Measurements from ENCODE around the gene TMEM129.

Gene TMEM129

GRCh38 chr4:1714303-1715001, 6.7 kb downstream of the TMEM129 start:
- TF ChIP-seq CTCF (IDR thresholded peaks at IDR 0.05; ENCODE audit: low read depth, low read length), result no peak
- H3K4me3 ChIP-seq (ENCODE audit: low read depth, low read length), result no peak overlapping the region

DNA sequence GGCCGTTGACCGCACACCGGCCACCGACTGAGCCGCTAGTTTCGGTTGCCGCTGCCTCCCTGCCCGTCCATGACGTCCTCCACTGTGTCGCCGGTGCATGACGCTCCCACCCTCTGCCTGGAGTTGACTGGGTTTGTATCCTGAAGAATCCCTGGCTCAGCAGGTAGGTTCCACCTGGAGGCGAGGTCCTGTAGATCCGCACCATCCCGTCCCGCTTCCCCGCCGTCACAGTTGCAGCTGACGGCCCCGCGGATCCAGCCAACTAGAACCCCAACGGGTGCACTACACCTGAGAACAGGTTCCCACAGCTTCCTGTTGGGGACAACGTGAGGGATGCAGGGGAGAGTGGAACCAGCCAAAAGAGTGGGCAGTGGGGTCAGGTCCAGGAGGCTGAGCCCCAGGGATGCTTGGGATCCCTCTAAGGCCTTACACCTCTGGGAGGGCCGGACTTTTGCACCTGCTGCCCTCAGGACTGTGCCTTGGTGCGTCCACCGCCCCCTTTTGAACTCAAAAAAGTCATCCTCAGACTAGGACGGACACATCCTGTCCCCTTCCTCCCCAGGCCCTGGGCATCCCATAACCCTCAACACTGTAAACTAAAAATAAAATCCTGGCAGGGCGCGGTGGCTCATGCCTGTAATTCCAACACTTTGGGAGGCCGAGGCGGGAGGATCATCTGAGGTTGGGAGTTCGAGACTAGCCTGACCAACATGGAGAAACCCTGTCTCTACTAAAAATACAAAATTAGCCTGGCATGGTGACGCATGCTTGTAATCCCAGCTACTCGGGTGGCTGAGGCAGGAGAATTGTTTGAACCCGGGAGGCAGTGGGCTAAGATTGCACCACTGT, 7.9 kb downstream of the TMEM129 start:
- no peak for TF ChIP-seq CTCF (IDR thresholded peaks at IDR 0.05; ENCODE audit: low read depth, low read length)
- H3K4me3 ChIP-seq (ENCODE audit: low read depth, low read length), result peak overlapping the region; percentile 87

DNA sequence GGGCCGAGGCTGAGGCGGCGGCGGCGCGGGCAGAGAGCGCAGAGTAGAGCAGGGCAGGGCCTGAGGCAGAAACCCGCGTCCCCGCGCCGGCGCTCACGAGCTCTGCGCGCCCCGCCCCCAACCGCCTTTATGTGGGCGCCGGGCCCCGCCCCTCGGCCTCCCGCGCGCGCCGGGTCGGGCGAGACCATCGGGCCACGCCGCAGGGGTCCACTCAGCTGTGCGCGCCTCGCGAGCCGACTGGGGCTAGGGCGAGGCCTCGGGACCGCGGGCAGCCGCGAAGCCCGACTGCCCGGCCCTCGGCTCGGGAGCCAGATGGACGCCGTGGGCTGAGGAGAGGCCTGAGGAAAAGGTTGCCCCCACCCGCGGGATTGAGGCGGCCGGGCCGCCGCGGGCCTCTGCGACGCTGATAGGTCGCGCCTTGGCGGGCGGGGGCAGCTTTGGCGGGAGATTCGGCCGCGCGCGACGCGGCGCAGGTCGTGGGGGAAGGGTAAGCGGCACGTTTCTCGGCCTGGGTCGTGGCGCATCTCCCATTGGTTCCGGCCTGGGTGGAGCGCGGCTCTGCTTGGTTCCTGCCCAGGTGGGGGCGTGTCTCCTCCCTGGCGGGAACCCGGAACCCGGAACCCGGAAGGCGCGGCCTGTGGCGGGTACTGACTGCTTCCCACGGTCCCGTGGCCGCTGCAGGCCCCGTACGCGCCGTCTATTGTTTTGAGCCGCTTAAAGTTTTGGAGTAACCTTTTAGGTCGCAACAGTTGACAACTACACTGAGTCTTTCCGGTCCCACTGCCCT, 8.7 kb downstream of the TMEM129 start, which contains the start of gene SLBP:
Gene SLBP, minus strand, starts transcription at position 104 of the 787 bp plus-strand sequence. CDS start 131 bp downstream, outside the sequence.
- peak within 1 kb of the TSS; percentile 87 for H3K4me3 ChIP-seq (ENCODE audit: low read depth, low read length)
- TF ChIP-seq CTCF (IDR thresholded peaks at IDR 0.05; ENCODE audit: low read depth, low read length), result no peak

DNA sequence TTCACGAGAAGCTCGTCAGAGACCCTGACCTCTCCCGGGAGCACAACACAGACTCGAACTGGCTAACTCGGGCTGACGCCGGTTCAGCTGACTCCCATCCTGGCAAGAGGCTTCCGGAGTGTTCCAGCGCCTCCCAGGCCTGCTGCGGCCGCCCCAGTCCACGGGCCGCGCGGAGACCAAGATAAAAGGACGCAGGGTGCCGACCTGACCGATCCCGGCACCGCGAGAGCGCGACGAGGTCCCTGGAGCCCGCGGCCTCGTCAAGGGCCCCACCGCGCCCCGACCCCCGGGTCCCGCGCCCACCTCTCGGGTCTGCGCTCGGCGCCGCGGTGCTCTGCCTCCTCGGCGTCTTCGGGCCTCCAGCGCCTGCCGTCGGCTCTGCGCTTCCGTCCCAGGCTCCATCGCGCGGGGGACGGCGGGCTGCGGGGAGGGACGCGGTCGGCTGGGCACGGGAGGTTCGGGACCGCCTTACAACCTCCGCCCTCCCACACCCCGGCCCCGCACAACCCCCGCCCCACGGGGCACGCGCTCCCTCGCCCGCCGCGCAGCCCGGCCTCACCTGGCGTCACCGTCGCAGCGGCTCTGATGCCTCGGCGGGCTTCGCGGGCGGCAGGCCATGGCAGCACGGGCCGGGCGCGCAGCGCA, 9.4 kb downstream of the TMEM129 start:
- H3K4me3 ChIP-seq (ENCODE audit: low read depth, low read length), result peak overlapping the region; percentile 87
- no peak for TF ChIP-seq CTCF (IDR thresholded peaks at IDR 0.05; ENCODE audit: low read depth, low read length)

GRCh38 chr4:1711055-1711570, 10.0 kb downstream of the TMEM129 start:
- H3K4me3 ChIP-seq (ENCODE audit: low read depth, low read length), result peak overlapping the region; percentile 87
- no peak for TF ChIP-seq CTCF (IDR thresholded peaks at IDR 0.05; ENCODE audit: low read depth, low read length)

- TF ChIP-seq CTCF (IDR thresholded peaks at IDR 0.05; ENCODE audit: low read depth, low read length), result no peak
These were observed 12.5 kb downstream of the TMEM129 start for GRCh38 chr4:1708581-1708980.

More at GRCh38 chr4:1708581-1708980, 12.5 kb downstream of the TMEM129 start:
- no peak overlapping the region for H3K4me3 ChIP-seq (ENCODE audit: low read depth, low read length)

Measured in WI38 (cell line).